ENCODE measurements around the gene LRRC8B. TPM values are rescaled to one million over a fixed set of nuclear protein-coding genes. Genes with fewer than 3 reads are reported as not detected.
A peak's percentile ranks its signal among the peaks of the same experiment; 100 is the strongest.
"Not testable (repeated sequence)": the region's sequence is repeated elsewhere in the genome, so short reads cannot be mapped to it uniquely, and the experiment has no call there.

Gene LRRC8B
- total RNA-seq, 1 donor from 2014 or later: 2.5 TPM

GRCh38 chr1:89519779-89520358, 4.8 kb upstream of the LRRC8B start:
- ATAC-seq (ENCODE audit: poor library complexity) (no peak), DNase-seq (no peak)
- intact Hi-C loops (cut with DNase I): loop anchor here (10.0 kb wide), 1 partner anchor 75 kb away; no protein-coding TSS in a partner anchor

DNA sequence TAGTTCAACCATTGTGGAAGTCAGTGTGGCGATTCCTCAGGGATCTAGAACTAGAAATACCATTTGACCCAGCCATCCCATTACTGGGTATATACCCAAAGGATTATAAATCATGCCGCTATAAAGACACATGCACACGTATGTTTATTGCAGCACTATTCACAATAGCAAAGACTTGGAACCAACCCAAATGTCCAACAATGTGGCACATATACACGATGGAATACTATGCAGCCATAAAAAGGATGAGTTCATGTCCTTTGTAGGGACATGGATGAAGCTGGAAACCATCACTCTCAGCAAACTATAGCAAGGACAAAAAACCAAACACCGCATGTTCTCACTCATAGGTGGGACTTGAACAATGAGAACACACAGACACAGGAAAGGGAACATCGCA, 2.7 kb upstream of the LRRC8B start:
- not testable (repeated sequence) for DNase-seq; ATAC-seq (ENCODE audit: poor library complexity)
- intact Hi-C loops (cut with DNase I): loop anchor here (10.0 kb wide), 1 partner anchor 73 kb away; no protein-coding TSS in a partner anchor

DNA sequence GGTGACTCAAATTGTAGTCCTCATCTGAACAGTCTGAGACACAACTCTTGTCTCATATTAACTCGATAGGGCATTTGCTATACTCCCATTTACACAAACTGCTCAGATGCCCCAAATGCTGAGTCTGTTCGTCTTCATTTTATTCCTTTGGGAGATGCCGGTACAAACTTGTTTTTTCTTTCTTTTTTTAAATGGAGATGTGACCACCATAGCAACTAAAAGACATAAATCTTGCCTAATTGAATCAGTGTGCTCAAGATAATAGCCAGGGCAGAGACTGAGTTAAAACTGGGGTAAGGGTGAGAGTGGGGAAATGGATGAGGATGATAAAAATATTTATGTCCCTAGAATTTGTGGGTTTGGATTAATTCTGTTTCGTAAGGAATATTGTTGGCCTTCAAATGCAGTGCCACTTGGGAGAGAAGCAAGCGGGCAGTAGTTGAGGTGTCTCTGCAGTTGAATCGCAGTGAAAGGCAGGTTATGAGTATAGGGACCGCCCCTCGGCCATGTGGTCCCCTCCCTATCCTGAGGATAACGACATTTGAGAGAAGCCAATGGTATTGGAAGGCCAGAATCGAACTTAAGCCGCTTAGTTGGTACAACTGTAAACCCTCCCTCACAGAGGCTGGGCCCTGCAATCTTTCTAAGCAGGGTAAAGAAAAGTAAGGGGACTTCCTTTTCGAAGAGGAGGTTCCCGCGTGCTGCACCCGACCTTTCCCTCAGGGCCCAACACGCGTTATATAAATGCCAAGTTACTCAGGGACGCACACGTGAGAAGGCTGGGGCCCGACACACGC, 859 bp upstream of the LRRC8B start:
- no peak for DNase-seq
- ATAC-seq (ENCODE audit: poor library complexity): peak; percentile 59
- intact Hi-C loops (cut with DNase I): loop anchor here (10.0 kb wide), 1 partner anchor 71 kb away; no protein-coding TSS in a partner anchor

GRCh38 chr1:89525169-89525855, 683 bp downstream of the LRRC8B start:
- ATAC-seq (ENCODE audit: poor library complexity) (peak; percentile 34), DNase-seq (peak; percentile 51)

GRCh38 chr1:89527256-89527655, 2.6 kb downstream of the LRRC8B start:
- intact Hi-C loops (cut with DNase I): loop anchor here (10.0 kb wide), 1 partner anchor 68 kb away; no protein-coding TSS in a partner anchor
- DNase-seq (no peak), ATAC-seq (ENCODE audit: poor library complexity) (no peak)

More at GRCh38 chr1:89525169-89525855, 683 bp downstream of the LRRC8B start:
- intact Hi-C loops (cut with DNase I): loop anchor here (10.0 kb wide), 1 partner anchor 69 kb away; no protein-coding TSS in a partner anchor

GRCh38 chr1:89527750-89528381, 3.2 kb downstream of the LRRC8B start:
- ATAC-seq (ENCODE audit: poor library complexity): no peak
- DNase-seq: no peak
- intact Hi-C loops (cut with DNase I): loop anchor here (10.0 kb wide), 1 partner anchor 67 kb away; no protein-coding TSS in a partner anchor

- ATAC-seq (ENCODE audit: poor library complexity) (no peak), DNase-seq (no peak)
- intact Hi-C loops (cut with DNase I): loop anchor here (10.0 kb wide), 1 partner anchor 66 kb away; no protein-coding TSS in a partner anchor
Measured at GRCh38 chr1:89528382-89528780, 3.8 kb downstream of the LRRC8B start.

GRCh38 chr1:89529196-89529595, 4.6 kb downstream of the LRRC8B start:
- no peak for ATAC-seq (ENCODE audit: poor library complexity)
- intact Hi-C loops (cut with DNase I): loop anchor here (10.0 kb wide), 1 partner anchor 66 kb away; no protein-coding TSS in a partner anchor
- DNase-seq: no peak

- ATAC-seq (ENCODE audit: poor library complexity) (no peak), DNase-seq (no peak)
- intact Hi-C loops (cut with DNase I): no loop called here
Measured at GRCh38 chr1:89530444-89531089, 5.9 kb downstream of the LRRC8B start.

DNA sequence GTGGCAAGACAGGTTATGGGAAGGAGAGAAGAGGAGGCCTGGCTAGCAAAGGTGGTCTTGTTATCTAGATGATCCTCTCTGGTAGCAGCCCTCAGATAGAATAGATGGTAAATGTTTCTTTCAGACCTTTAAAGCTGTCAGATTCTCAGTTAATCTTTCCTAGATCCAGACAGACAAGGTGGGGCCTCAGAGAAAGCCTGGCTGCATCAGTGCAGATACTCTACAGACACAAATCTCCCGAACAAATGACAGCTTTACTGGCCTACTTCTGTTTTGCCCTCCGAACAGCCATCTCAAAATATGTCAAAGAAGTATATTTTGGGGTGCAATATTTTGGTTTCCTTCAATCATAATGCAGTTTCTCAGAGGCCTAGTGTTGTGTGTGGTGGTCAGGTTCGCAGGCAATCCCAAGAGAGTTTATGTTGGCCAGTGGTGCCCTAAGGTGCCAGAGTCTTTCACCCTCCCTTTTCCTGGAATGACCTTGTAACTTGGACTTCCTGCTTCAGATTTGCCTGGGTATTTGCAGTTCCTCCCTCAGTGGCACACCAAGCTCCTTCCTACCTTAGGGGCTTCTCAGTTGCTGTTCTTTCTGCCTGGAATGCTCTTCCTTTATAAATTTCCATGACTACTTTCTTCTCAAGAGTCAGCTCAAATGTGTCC, 7.0 kb downstream of the LRRC8B start:
- ATAC-seq (ENCODE audit: poor library complexity) (no peak), DNase-seq (no peak)
- intact Hi-C loops (cut with DNase I): no loop called here

DNA sequence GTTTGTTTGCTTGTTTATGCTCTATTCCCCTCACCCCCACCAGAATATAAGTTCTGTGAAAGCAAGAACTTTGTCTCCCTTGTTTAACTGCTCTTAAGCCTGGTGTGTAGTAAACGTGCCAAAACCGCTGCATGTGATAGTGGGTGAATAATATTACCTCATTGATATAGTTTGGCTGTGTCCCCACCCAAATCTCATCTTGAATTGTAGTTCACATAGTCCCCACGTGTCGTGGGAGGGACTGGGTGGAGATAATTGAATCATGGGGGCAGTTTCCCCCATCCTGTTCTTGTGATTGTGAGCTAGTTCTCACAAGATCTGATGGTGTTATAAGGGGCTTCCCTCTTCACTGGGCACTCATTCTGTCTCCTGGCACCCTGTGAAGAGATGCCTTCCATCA, 7.6 kb downstream of the LRRC8B start:
- intact Hi-C loops (cut with DNase I): no loop called here
- DNase-seq (no peak), ATAC-seq (ENCODE audit: poor library complexity) (no peak)

DNA sequence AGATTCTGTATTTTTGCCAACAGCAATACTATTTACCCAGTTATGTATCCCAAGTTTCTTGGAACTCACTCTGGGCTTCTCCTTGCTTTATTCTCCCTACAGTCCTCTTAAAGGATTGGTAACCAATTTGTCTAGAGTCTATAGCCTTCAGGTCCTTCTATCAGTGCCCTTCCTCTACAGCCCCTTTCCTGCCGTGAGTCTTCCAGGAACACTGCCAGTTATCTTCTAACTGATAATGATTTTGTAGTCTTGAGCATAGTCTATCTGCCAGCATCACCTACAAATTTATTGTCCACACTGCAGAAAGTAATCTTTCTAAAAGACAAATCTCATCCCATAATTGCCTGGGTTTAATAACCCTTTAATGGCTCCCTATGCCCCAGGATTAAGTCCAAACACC, 8.2 kb downstream of the LRRC8B start:
- no peak for DNase-seq
- no peak for ATAC-seq (ENCODE audit: poor library complexity)
- intact Hi-C loops (cut with DNase I): no loop called here

GRCh38 chr1:89535537-89535936, 10.9 kb downstream of the LRRC8B start:
- DNase-seq: no peak
- no peak for ATAC-seq (ENCODE audit: poor library complexity)
- intact Hi-C loops (cut with DNase I): no loop called here

GRCh38 chr1:89536555-89537341, 12.1 kb downstream of the LRRC8B start:
- no peak for DNase-seq
- ATAC-seq (ENCODE audit: poor library complexity): no peak
- intact Hi-C loops (cut with DNase I): no loop called here

DNA sequence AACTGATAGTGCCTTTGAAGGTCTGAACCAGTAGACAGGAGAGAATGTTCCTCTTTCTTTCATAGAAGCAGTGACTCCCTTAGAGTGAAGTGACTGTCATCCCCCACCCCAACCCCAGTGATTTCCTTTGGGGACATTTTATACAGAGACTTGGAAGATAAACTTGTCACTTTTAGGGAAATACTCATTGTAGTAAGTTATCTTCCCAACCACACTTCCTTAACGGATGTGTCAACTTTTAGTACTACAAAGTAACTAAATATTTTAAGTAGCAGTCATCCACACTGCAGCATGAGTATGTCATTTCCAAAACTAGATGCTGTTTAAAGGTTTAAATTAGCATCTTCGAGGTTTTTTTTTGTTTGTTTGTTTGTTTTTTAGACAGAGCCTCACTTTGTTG, 13.7 kb downstream of the LRRC8B start:
- ATAC-seq (ENCODE audit: poor library complexity): no peak
- intact Hi-C loops (cut with DNase I): no loop called here

DNA sequence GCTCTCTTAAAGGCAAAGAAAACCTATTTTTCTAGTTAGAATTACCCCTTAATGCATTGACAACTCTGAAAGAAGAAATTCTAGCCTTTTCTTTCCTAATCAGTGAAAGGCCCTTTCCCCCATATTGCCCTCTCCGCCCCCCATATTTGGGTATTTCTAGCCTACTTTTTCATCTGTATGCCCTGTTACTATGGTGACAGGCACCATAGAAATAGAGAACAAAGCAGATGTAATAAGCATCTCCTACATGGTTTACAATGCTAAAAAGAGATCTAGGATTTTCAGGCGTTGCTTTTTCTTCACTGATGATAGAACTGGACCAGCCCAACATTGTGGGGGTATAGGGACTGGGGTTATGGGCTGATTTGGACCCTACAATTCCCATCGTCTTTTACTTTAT, 14.5 kb downstream of the LRRC8B start:
- no peak for DNase-seq
- no peak for ATAC-seq (ENCODE audit: poor library complexity)
- intact Hi-C loops (cut with DNase I): no loop called here

More for the DNA sequence above, 13.7 kb downstream of the LRRC8B start:
- no peak for DNase-seq

DNA sequence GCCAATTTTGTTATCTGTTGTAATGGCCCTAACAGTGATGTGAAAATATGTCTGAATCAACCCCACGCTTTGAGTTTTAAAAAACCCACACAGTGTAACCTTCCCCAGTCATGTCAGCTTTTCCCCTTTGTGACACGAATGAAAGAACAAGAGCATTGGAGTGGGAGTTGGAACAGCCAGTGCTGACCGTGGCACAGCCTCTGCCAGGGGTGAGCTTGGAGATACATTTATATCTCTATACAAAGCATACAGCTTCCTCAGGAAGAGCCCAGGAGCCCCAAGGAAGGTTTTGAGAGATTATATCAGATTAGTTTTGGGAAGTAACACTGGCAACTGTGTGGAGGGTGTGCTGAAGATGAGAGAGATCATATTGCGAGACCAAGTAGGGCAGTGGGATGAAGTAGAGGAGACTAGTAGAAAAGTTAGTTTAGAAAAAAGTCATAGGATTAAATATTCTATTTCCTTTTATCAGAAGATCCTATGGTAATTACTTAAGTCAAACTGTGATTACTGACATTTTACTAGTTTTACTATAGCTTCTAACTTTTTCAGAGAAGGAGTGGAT, 15.9 kb downstream of the LRRC8B start:
- ATAC-seq (ENCODE audit: poor library complexity) (peak; percentile 49), DNase-seq (no peak)
- intact Hi-C loops (cut with DNase I): no loop called here

Measured in Right ventricle myocardium superior (tissue), 1 donor.